ENCODE data around the gene NAT8L. TPM values are rescaled to one million over a fixed set of nuclear protein-coding genes. Genes with fewer than 3 reads are reported as not detected.

Gene NAT8L
- total and polyA plus RNA-seq, 2 donors (not counting 1 experiment from before 2014, with no cell fraction given): 0.03 to 0.25 TPM

DNA sequence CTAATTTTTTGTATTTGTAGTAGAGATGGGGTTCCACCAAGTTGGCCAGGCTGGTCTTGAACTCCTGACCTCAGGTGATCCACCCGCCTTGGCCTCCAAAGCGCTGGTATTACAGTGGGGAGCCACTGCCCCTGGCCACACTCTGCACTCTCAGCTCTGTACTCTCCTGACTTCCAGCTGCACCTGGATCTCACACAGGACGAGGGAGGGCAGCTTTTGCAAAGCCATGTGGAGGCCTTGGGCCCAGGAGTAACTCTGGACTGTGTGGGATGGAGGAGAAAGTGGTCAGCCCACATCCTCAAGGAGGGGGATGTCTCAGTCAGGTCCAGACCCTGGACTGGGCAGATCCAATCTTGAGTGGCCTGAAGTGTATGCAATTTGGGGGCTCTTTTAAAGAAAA lies 23.0 kb downstream of the NAT8L start:
- ATAC-seq (ENCODE audit: low read depth): no peak
- TF ChIP-seq, protein P1, sequence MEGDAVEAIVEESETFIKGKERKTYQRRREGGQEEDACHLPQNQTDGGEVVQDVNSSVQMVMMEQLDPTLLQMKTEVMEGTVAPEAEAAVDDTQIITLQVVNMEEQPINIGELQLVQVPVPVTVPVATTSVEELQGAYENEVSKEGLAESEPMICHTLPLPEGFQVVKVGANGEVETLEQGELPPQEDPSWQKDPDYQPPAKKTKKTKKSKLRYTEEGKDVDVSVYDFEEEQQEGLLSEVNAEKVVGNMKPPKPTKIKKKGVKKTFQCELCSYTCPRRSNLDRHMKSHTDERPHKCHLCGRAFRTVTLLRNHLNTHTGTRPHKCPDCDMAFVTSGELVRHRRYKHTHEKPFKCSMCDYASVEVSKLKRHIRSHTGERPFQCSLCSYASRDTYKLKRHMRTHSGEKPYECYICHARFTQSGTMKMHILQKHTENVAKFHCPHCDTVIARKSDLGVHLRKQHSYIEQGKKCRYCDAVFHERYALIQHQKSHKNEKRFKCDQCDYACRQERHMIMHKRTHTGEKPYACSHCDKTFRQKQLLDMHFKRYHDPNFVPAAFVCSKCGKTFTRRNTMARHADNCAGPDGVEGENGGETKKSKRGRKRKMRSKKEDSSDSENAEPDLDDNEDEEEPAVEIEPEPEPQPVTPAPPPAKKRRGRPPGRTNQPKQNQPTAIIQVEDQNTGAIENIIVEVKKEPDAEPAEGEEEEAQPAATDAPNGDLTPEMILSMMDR (IDR thresholded peaks at IDR 0.05): no peak
- no peak for TF ChIP-seq EZH2 (IDR thresholded peaks at IDR 0.05; ENCODE audit: borderline replicate concordance, insufficient read depth, low read depth, low read length, poor library complexity, severe bottlenecking)
- no peaks in the 10 kb centered on the region for H3K79me2 ChIP-seq (ENCODE audit: control insufficient read depth, insufficient read depth, low read length)
- ChIA-PET POLR2A (no interaction called here), CTCF (no interaction called here)
- no peaks in the 10 kb centered on the region for H3K4me1 Mint-ChIP-seq
- H3K9me3 Mint-ChIP-seq (ENCODE audit: insufficient read depth): no peaks in the 10 kb centered on the region
- H4K20me1 ChIP-seq (ENCODE audit: control insufficient read depth, insufficient read depth, low read length, poor library complexity, severe bottlenecking): no peaks in the 10 kb centered on the region
- H3K27me3 Mint-ChIP-seq: peaks cover 12% of the 10 kb centered on the region
- no peak overlapping the region for H3K4me3 Mint-ChIP-seq
- H3K4me3 ChIP-seq (ENCODE audit: control extremely low read depth in 1 of 5, extremely low read depth in 1 of 5, insufficient read depth in 1 of 5, low read depth in 2 of 5, low read length in 4 of 5): no peak overlapping the region
- no peak overlapping the region for H3K27ac Mint-ChIP-seq
- H3K4me1 ChIP-seq (ENCODE audit: control insufficient read depth in 2 of 2, insufficient read depth in 2 of 2, low read length in 2 of 2): no peaks in the 10 kb centered on the region
- DNase-seq: no peak
- H2AFZ ChIP-seq (ENCODE audit: insufficient read depth, low read depth, low read length, poor library complexity, severe bottlenecking): no peak overlapping the region
- no peaks in the 10 kb centered on the region for H3K27me3 ChIP-seq (replicated peaks in 1 of 4; ENCODE audit: control extremely low read depth in 1 of 4, control insufficient read depth in 3 of 4, insufficient read depth in 4 of 4, low read length in 3 of 4)
- 100% methylated on average over 2 of the region's 3 CpGs for WGBS (ENCODE audit: insufficient coverage)
- H3K9me3 ChIP-seq (ENCODE audit: control extremely low read depth in 1 of 3, control insufficient read depth in 2 of 3, insufficient read depth in 1 of 3, low read length in 2 of 3): peaks cover 0 to 5% (median 0%) of the 10 kb centered on the region in 3 donors
- H3K4me2 ChIP-seq (replicated peaks; ENCODE audit: low read depth, low read length, poor library complexity, severe bottlenecking): no peak overlapping the region
- no peak overlapping the region for H3K9ac ChIP-seq (ENCODE audit: low read length)
- no peaks in the 10 kb centered on the region for H3K36me3 ChIP-seq (replicated peaks in 1 of 2; ENCODE audit: control extremely low read depth in 1 of 2, control insufficient read depth in 1 of 2, extremely low read depth in 1 of 2, insufficient read depth in 2 of 2, low read length in 1 of 2)
- H3K27ac ChIP-seq (ENCODE audit: low read length in 2 of 2): no peak overlapping the region
- intact Hi-C loops (cut with micrococcal nuclease): no loop called here

DNA sequence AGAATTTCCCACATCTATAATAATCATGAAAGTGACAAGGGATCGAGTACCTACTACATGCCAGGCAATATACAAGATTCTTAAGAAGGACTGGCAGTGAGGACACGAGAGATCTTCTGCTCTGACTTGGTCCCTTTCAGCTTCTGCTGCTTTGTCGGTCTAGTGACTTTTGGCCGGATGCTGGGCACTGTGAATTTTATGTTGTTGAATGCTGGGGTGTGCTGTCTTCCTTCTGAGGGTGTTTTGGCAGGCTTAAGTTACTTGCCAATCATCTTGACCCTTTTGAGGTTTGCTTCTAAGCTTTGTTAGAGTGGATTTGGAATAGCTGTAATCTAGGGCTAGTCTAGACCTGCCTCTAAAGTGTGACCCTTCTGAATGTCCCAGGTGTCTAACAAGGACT lies 23.5 kb downstream of the NAT8L start:
- H4K20me1 ChIP-seq (ENCODE audit: control insufficient read depth, insufficient read depth, low read length, poor library complexity, severe bottlenecking): no peaks in the 10 kb centered on the region
- H3K36me3 ChIP-seq (replicated peaks in 1 of 2; ENCODE audit: control extremely low read depth in 1 of 2, control insufficient read depth in 1 of 2, extremely low read depth in 1 of 2, insufficient read depth in 2 of 2, low read length in 1 of 2): no peaks in the 10 kb centered on the region
- intact Hi-C loops (cut with micrococcal nuclease): no loop called here
- ChIA-PET POLR2A (no interaction called here), CTCF (no interaction called here)
- no peak overlapping the region for H2AFZ ChIP-seq (ENCODE audit: insufficient read depth, low read depth, low read length, poor library complexity, severe bottlenecking)
- H3K9me3 ChIP-seq (ENCODE audit: control extremely low read depth in 1 of 3, control insufficient read depth in 2 of 3, insufficient read depth in 1 of 3, low read length in 2 of 3): peaks cover 0 to 5% (median 0%) of the 10 kb centered on the region in 3 donors
- DNase-seq: no peak
- H3K27ac Mint-ChIP-seq: no peak overlapping the region
- H3K79me2 ChIP-seq (ENCODE audit: control insufficient read depth, insufficient read depth, low read length): no peaks in the 10 kb centered on the region
- no peak for ATAC-seq (ENCODE audit: low read depth)
- no peaks in the 10 kb centered on the region for H3K27me3 ChIP-seq (replicated peaks in 1 of 4; ENCODE audit: control extremely low read depth in 1 of 4, control insufficient read depth in 3 of 4, insufficient read depth in 4 of 4, low read length in 3 of 4)
- H3K4me2 ChIP-seq (replicated peaks; ENCODE audit: low read depth, low read length, poor library complexity, severe bottlenecking): no peak overlapping the region
- no peak for TF ChIP-seq EZH2 (IDR thresholded peaks at IDR 0.05; ENCODE audit: borderline replicate concordance, insufficient read depth, low read depth, low read length, poor library complexity, severe bottlenecking)
- TF ChIP-seq, protein P1 (IDR thresholded peaks at IDR 0.05): no peak
- no peaks in the 10 kb centered on the region for H3K9me3 Mint-ChIP-seq (ENCODE audit: insufficient read depth)
- H3K9ac ChIP-seq (ENCODE audit: low read length): no peak overlapping the region
- peaks cover 15% of the 10 kb centered on the region for H3K27me3 Mint-ChIP-seq
- H3K4me3 Mint-ChIP-seq: no peak overlapping the region
- no peak overlapping the region for H3K4me3 ChIP-seq (ENCODE audit: control extremely low read depth in 1 of 5, extremely low read depth in 1 of 5, insufficient read depth in 1 of 5, low read depth in 2 of 5, low read length in 4 of 5)
- H3K27ac ChIP-seq (ENCODE audit: low read length in 2 of 2): no peak overlapping the region
- WGBS (ENCODE audit: insufficient coverage): 85% methylated on average over 3 of the region's 4 CpGs
- H3K4me1 Mint-ChIP-seq: no peaks in the 10 kb centered on the region
- H3K4me1 ChIP-seq (ENCODE audit: control insufficient read depth in 2 of 2, insufficient read depth in 2 of 2, low read length in 2 of 2): no peaks in the 10 kb centered on the region
